HS-27A (cell line): ENCODE measurements around the gene AARSD1.
"Not testable (repeated sequence)": the region's sequence is repeated elsewhere in the genome, so short reads cannot be mapped to it uniquely, and the experiment has no call there.

ENCODE experiments used
- DNase-seq: peaks from one replicate; pipeline ENCODE4 v3.0.0-alpha.2; 2012; ENCODE audit warnings: low read depth, missing footprints

AARSD1 gene

DNA sequence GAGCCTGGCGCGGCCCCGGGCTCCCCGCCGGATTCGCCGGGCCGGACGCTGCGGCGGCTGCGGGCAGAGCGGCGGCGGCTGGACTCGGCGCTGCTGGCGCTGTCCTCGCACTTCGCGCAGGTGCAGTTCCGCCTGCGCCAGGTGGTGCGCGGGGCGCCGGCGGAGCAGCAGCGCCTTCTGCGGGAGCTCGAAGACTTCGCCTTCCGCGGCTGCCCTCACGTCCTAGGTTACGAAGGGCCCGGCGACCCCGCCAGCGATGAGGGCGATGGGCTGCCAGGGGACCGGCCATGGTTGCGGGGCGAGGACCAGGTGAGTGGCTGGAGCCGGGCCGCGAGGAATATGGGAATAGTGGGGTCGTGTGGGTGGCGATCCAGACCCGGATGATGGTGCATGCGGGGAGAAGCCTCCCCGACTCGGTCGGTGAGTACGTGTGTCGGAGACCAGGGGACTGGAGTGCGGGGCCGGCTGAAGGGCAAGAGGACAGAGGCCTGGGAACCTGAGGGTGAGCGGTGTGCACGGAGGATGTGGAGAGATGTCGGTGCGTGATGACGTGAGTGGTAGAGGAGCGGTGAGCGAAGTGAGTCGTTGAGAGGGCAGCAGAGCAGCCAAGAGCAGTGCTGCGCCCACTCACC is 16.6 kb upstream of the AARSD1 start:
- no peak for DNase-seq

DNA sequence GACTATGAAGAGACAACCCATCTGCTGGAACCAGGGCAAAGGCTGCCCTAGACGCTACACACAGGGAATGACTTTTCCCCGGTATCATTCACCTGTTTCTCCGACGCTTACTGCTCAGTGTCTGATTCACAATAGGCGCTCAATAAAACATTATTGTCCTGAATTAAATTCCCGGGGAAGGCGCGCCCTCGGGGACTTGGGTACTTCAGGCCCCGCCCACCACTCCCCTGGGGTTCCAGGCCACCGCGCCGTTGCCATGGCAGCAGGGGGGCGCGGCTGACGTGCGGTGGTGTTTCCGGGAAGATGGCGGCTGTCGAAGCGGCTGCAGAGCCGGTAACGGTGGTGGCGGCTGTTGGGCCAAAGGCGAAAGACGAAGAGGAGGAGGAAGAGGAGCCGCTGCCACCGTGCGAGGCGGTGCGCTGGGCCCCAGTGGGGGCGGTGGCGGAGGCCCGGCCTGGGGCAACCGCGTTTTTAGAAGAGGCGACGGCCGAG is 16.1 kb upstream of the AARSD1 start, which contains the start of gene RUNDC1:
Gene RUNDC1, plus strand, starts transcription at position 292 of the 492 bp plus-strand sequence. Its CDS starts 12 bp downstream, at position 304.
- no peak for DNase-seq

DNA sequence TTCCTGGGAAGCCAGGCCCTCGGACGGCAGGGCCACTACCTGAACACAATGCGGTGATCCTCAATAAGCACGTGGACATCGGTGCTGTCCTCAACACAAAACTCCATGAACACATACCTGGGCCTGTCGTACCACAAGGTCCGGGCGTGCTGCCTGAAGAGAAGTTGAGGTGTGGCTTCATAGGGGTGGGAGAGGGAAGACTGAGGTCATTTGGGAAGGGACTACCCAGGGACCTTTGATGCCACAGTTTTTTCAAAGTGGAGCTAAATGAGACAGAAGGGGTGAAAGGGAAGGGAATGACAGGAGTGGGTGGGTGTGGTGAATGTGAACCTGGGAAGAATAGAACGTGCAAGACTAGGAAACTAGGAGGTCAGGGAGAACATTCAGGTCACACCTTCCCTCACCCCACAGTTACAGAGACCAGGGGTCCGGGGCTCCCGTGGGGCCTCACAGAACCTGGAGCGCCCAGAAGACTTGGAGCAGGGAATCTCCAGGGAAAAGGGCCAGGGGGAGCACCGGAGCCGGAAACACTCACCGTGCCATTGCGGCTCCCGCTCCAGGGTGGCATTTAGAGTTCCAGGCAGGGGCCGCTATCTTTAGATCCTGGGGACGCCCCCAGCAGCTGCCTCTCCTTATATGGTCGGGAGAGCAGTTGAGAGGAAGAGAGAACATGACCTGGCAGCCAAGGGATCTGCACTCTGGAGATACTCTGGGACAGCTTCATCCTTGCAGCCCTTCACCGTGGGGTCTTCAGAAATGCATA is 15.4 kb upstream of the AARSD1 start, which contains the start of gene PTGES3L:
Gene PTGES3L, minus strand, starts transcription at position 570 of the 763 bp plus-strand sequence. Its CDS starts 27 bp downstream, at position 543.
- DNase-seq, result no peak

DNA sequence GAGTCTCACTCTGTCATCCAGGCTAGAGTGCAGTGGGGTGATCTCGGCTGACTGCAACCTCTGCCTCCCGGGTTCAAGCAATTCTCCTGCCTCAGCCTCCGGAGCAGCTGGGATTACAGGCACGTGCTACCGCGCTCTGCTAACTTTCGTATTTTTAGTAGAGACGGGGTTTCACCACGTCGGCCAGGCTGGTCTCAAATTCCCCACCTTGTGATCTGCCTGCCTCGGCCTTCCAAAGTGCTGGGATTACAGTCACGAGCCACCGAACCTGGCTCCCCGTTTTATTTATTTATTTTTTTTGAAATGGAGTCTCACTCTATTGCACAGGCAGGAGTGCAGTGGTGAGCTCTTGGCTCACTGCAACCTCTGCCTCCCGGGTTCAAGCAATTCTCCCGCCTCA is 11.4 kb upstream of the AARSD1 start:
- not testable (repeated sequence) for DNase-seq

DNA sequence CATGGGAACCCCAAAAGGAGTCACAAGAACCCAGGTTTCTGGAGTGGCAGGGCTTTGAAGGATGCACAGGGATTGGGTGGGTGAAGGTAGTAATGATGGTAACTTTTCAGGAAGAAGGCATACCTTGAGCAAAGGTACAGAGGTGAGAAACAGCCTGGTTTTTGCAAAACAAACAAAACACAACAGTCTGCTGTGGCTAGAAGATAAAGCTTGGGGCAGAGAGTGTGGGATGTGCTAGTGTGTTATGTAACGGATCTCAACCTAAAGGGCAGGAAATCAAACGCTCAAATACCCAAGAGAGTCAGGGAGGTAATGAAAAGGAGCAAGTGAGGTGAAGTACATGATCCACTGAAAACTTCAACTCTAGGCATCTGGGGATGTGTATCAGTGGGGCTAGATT is 11.0 kb upstream of the AARSD1 start:
- no peak for DNase-seq

DNA sequence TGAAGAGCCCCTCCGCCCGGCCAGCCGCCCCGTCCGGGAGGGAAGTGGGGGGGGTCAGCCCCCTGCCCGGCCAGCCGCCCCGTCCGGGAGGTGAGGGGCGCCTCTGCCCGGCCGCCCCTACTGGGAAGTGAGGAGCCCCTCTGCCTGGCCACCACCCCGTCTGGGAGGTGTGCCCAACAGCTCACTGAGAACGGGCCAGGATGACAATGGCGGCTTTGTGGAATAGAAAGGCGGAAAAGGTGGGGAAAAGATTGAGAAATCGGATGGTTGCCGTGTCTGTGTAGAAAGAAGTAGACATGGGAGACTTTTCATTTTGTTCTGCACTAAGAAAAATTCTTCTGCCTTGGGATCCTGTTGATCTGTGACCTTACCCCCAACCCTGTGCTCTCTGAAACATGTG is 9.1 kb upstream of the AARSD1 start:
- DNase-seq, result not testable (repeated sequence)

DNA sequence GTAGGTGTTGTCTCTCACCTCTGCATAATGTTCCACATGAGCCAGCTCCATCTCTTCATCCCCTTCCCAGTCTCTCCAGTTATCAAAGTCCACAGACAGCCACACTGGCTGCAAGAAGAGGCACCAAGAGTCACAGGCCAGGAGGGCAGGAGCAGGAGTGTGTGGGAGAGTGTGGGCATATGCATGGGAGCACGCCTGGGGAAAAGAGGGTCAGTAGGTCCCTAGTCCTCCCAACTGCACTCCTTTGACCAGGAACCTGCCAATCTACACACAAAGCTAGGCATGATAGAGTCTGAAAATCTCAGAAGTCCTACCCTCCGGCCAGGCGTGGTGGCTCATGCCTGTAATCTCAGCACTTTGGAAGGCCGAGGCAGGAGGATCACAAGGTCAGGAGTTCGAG is 7.3 kb upstream of the AARSD1 start:
- DNase-seq, result no peak

DNA sequence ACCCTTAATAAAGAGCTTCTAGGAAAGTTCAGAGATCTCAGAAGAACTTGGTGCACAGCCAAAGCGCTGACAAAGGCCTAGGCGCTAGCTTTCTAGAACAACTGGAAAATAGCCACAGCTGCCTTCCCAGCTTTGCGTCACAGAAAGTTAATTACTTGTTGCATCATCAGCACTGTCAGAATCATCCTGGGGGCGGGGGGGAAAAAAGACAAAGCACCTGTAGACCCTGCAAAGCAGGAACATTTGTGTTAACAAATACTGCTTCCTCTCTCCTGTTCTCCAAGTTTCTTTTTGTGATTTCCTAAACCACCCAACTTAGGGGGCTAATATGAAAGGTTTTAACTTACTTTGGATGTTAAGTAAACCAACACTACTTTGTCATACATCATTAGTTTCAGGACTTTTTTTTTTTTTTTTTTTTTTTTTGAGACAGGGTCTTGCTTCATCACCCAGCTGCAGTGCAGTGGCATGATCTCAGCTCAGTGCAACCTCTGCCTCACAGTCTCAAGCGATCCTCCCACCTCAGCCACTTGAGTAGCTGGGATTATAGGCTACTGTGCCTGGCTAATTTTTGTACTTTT is 4.8 kb upstream of the AARSD1 start:
- no peak for DNase-seq

DNA sequence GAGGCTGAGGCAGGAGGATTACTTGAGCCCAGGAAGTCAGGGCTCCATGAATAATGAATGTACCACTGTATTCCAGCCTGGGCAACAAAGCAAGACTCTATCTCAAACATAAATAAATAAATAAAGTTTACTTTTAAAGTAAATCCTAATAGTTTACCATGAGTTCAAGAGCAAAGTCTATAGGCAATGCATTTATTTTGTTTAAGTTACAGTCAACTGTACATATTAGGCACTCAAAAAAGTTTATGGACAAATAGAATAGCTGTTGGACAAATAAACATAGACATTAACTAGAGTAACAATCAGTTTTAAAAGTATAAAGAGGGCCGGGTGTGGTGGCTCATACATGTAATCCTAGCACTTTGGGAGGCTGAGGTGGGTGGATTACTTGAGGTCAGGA is 3.7 kb upstream of the AARSD1 start:
- DNase-seq, result no peak

DNA sequence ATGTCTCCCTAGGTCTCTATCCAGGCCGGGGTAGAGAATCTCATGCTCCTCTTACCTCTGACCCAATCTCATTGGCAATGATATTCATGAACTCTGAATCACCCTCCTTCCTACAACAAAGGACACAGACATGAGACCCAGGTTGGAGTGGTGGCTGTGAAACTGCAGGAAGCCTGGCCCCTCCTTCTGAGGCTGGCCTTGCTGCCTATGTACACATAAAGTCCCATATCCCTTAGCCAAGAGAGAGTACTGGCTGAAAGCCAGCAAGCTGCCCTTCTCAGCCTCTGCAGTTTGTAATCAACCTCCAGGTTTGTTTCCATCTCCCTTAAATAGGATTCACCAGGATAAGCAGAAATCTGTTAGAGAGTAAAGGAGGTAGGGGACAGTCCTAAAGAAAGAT is 10.6 kb downstream of the AARSD1 start:
- DNase-seq, result no peak

DNA sequence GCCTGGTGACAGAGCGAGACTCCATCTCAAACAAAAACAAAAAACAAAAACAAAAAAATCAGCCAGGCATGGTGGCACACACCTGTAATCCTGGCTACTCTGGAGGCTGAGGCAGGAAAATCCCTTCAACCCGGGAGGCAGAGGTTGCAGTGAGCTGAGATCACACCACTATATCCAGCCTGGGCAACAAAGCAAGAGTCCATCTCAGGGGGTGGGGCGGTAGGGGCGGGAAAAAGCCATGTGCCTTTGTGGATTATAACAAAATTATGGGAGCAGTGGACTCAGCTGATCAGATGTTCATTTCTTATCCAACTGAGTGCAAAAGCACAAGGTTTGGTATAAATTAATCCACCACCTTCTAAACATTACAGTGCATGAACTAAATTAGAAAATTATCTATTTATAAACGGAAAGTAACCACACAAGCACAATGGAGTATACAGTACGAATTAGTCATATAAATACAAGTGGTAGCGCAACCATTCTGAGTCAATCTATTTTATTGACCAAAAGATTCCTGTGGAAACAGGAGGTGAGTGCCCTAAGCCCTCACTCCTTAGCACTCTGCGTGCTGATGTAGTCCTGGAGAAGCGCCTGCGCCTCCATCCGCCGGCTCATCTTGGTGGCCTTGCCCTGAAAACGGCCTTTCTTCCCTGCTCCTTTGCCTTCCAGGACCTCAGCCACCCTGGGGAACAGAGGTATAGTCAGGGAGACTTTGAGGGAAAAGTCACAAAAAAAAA is 14.0 kb downstream of the AARSD1 start:
- DNase-seq, result no peak

DNA sequence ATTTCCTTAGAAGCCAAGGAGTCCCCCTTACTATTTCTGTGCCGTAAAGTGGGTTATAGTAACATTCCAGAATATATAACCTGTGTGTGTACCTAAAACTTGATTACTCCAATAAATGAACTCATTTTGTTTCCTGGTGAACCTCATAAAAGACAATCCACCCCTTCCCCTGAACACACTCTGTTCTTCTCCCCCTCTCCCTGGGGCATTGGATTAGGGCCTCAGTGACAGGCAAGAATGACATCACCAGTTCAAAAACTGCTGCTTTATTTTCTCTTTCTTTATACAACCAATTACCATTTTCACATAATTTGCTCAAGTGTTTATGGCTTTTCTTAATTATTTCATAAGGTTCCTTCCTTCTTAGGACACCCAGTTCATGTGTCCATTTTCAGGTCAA is 17.4 kb downstream of the AARSD1 start:
- DNase-seq, result no peak

DNA sequence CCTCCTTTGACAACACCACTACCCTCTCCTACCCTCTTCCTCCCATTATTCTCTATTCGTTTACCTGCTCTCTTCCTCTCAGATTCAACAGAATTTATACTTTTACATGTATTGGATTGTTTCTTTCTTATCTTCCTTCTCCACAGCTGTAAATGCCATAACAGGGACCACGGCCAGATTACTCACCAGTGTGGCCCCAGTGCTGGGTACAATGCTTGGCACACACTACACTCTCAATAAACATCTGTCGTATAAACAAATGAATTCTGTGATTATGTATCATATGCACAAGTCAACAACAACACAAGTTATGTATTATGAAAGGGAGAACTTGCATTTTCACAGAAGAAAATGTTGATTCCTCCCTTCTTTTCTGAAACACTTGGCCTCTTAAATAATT is 20.0 kb downstream of the AARSD1 start:
- no peak for DNase-seq

DNA sequence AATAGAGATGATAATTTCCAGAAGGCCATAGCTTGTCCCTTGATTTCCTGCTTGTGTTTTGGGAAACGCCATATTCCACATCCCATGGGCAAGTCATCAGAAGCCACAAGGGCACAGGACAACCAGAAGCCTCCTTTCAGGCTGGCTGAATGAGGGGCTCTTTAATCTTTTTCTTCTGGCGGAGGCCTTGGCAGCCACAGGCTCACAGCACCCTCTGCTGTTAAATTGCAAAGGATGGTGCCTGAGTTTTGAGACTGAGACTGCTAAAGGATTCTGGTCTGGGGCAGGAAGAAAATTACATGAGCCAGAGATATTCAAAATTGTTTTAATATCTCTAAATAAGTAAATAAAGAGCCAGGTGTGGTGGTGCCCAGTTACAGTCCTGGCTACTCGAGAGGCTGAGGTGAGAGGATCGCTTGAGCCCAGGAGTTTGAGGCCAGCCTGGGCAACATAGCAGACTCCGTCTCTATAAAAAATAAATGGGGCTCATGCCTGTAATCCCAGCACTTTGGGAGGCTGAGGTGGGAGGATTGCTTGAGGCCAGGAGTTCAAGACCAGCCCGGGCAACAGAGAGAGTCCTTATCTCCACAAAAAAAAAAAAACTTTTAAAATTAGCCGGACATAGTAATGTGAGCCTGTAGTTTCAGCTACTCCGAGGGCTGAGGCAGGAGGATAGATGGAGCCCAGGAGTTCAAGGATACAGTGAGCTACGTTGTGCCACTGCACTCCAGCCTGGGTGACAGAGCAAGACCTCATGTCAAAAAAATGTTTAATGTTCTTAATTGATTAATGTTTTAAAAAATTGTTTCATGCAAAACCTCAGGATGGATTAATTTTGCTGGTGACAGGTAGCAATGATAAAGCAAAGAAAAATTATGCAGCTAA is 26.3 kb downstream of the AARSD1 start:
- DNase-seq, result no peak

DNA sequence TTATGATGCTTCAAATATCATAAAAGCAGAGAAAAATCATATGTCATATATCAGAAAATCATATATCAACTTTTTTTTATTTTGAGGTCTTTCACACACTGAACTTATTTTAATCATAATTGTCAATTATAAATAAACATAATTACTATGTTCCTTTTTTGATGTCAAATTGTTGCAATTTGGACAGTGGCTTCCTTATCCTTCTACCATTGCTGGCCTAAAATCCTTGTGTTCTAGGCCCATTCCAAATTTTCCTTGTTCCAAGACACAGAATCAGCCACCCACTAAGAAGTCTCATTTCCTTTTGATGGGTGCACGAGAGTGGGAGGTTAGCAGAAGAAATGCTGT is 34.8 kb downstream of the AARSD1 start:
- DNase-seq, result no peak

DNA sequence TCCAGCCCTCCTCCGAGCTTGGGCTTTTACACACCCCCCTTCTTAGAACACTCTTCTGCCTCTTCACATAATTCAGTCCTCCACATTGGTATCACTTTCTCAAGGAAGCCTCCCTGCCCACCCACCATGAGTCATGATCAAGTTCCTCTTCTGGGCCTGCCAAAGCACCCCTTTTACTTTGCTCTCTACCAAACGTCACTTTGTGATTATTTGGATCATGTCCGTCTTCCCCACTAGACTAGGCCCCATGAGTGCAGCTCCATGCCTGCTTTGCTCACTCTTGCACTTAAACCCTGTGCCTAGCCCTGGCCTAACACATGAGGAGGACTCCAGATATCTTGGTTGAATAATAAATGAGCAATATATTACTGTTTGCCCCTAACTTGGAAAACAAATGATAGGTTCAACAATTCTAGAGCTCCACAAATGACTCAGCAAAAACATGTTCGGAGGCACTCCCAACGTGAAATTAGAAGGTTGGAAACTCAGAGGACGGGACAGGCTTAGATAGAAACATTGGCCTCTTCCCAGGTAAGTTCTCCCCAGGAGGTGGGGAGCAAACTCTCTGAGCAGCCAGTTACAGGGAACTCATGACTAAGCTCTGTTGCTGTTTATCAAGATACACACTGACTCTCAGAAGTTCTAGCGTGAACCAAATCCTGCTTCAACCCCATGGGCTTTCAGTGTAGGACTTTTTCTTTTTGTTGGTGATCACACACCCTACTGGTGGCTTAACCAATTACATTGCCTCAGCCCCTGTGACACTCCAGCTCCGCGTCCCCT is 35.3 kb downstream of the AARSD1 start:
- no peak for DNase-seq

DNA sequence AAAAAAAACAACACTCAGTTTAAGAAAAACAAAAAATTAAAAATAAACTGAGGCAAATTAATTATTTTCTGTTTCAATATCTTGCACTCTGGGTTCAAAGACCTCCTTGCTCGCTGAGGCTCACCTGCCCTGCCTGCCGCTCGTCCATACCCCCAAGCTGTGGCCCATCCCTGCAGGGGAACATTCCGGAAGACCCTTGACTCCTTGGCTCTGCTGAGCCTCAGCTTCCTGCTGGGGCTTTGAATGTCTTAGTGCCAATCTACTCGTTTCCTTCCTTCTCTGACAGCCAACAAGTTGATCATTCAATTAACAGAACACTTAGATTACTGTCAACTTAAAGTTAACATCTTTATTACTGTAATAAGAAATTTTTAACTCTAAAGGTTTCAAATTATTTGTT is 39.4 kb downstream of the AARSD1 start:
- no peak for DNase-seq

DNA sequence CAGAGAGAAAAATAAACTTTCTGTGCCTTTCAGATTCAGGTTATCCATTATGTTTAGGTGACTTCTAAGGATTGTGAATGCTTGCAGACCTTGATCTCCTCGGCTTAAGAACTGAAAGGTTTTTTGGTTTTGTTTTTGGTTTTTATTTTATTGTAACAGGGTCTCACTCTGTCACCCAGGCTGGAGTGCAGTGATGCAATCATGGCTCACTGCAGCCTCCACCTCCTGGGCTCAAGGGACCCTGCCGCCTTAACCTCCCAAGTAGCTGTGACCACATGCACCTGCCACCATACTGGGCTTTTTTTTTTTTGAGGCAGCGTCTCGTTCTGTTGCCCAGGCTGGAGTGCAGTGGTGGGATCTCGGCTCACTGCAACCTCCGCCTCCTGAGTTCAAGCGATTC is 40.8 kb downstream of the AARSD1 start:
- not testable (repeated sequence) for DNase-seq

DNA sequence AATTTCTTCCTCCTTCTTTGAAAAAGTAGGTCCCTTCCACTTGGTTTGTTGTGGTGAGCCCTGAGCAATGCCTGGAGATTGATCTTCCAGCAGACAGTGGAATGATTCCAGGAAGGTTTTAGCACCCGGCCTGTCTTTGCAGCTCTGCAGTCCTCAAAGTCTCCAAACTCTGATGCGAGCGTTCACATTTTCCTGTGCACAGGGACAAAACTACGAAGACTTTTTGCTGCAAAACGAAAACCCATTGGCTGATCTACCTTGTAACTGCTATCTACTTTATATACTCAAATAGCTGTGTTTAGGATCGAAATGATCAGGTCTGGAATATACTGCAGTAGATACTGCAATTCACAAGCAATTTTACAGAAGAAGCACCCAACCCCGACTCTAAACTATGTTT is 42.0 kb downstream of the AARSD1 start:
- no peak for DNase-seq

DNA sequence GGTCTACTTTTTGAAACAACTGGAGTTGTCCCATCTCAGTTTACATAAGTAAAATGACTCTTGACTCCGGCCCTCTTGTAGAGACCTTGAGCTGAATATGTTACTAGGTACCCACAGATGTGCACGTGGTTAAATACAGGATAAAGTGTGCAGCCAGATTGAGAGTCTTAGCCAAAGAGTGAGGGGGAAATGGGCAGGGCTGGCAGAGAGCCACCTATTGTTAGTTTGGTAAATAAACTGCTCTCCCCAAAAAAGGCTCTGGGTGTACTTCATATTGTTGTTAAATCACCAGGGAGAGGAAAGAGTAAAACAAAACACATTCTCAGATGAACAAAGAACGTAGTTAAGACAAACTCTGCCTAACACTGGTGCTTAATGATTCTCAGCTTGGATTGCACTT is 43.3 kb downstream of the AARSD1 start:
- no peak for DNase-seq
